Fibroblast of lung (primary cell): Measurements from ENCODE around the gene FAM24B. TPM values are rescaled to one million over a fixed set of nuclear protein-coding genes. Genes with fewer than 3 reads are reported as not detected.

ENCODE experiments used
- DNase-seq, 2 donors: peaks; one replicate each; pipeline versions ENCODE4 v3.0.0 to v3.0.0-alpha.2; 2010; ENCODE audit warnings: low read depth in 2 of 2
- H2AFZ ChIP-seq: 2 replicates; pipeline ENCODE4 v1.5.1; 2012; ENCODE audit warnings: low read length, control low read depth, inconsistent platforms
- H3K27ac ChIP-seq: 2 replicates; pipeline ENCODE4 v1.5.1; 2011; ENCODE audit warnings: low read length, control low read depth; ENCODE audit not compliant: insufficient read depth
- H3K27me3 ChIP-seq: 2 replicates; pipeline ENCODE4 v1.5.1; 2011; ENCODE audit warnings: mild to moderate bottlenecking, low read length; ENCODE audit not compliant: control insufficient read depth, insufficient read depth
- H3K36me3 ChIP-seq: 2 replicates; pipeline ENCODE4 v1.5.1; 2011; ENCODE audit warnings: low read length; ENCODE audit not compliant: control insufficient read depth, insufficient read depth
- H3K4me1 ChIP-seq: 2 replicates; pipeline ENCODE4 v1.5.1; 2011; ENCODE audit warnings: low read length; ENCODE audit not compliant: control insufficient read depth, insufficient read depth; ENCODE audit errors: extremely low read depth
- H3K4me2 ChIP-seq: 2 replicates; pipeline ENCODE4 v1.5.1; 2011; ENCODE audit warnings: low read length, control low read depth; ENCODE audit not compliant: insufficient read depth; ENCODE audit errors: extremely low read depth
- H3K4me3 ChIP-seq, 4 experiments: fragments of 200-600 bp in 1 of 4; sonication (generic) in 1 of 4; replicated peaks in 1 of 4; 2 replicates each; pipeline ENCODE4 v1.5.1; 2011 to 2016; ENCODE audit warnings: low read length in 4 of 4, low read depth in 3 of 4, mild to moderate bottlenecking in 3 of 4, control low read depth in 2 of 4, inconsistent platforms in 1 of 4, mixed read lengths in 1 of 4; ENCODE audit not compliant: insufficient read depth in 1 of 4; ENCODE audit errors: control extremely low read depth in 1 of 4
- H3K79me2 ChIP-seq: 2 replicates; pipeline ENCODE4 v1.5.1; 2012; ENCODE audit warnings: mild to moderate bottlenecking, low read length, inconsistent platforms; ENCODE audit not compliant: control insufficient read depth, insufficient read depth
- H3K9ac ChIP-seq: 2 replicates; pipeline ENCODE4 v1.5.1; 2011; ENCODE audit warnings: mild to moderate bottlenecking, low read length, control low read depth; ENCODE audit not compliant: insufficient read depth
- H3K9me3 ChIP-seq: 2 replicates; pipeline ENCODE4 v1.5.1; 2012; ENCODE audit warnings: low read depth, low read length; ENCODE audit not compliant: control insufficient read depth, insufficient read depth
- H4K20me1 ChIP-seq: 2 replicates; pipeline ENCODE4 v1.5.1; 2011; ENCODE audit warnings: low read length; ENCODE audit not compliant: control insufficient read depth, insufficient read depth; ENCODE audit errors: extremely low read depth
- CTCF ChIP-seq, 2 donors: IDR thresholded peaks in 1 of 2; conservative IDR thresholded peaks in 1 of 2; 1 replicate in 1 of 2; 2 replicates in 1 of 2; pipeline ENCODE4 v1.5.1; 2011 to 2012; ENCODE audit warnings: low read length in 2 of 2, control low read depth in 1 of 2, inconsistent platforms in 1 of 2, low read depth in 1 of 2, mild to moderate bottlenecking in 1 of 2
- EZH2 ChIP-seq: IDR thresholded peaks from 2 replicates; pipeline ENCODE4 v1.5.1; 2012; ENCODE audit warnings: low read length, control low read depth, mild to moderate bottlenecking; ENCODE audit errors: missing control alignments
- polyA plus RNA-seq, 2 donors: library from polyadenylated mRNA; depleted of rRNA in 1 of 2; stranded (reverse) in 1 of 2; unstranded in 1 of 2; fragments of >200 nt; gene quantifications; 2 replicates each; pipeline ENCODE4 v1.2.1, GENCODE V29; 2011 to 2012; ENCODE audit warnings: missing spikeins in 1 of 2
- total RNA-seq: library from RNA; depleted of rRNA; stranded (reverse); fragments of >200 nt; gene quantifications from 2 replicates; pipeline ENCODE4 v1.2.1, GENCODE V29; 2014

The FAM24B gene
- total and polyA plus RNA-seq, 2 donors (not counting 1 experiment from before 2014, with no cell fraction given): 3.9 to 6.8 TPM

- H3K79me2 ChIP-seq: peaks cover 25% of the 10 kb centered on the region
- peaks cover 35% of the 10 kb centered on the region for H3K4me1 ChIP-seq
- H3K4me2 ChIP-seq: peak overlapping the region; percentile 3
- H3K36me3 ChIP-seq: no peaks in the 10 kb centered on the region
- no peaks in the 10 kb centered on the region for H3K27me3 ChIP-seq
- no peak overlapping the region for H2AFZ ChIP-seq
- H4K20me1 ChIP-seq: no peaks in the 10 kb centered on the region
- no peak overlapping the region for H3K27ac ChIP-seq
- DNase-seq: peak in 1 of 2 donors; percentile 6
- no peaks in the 10 kb centered on the region for H3K9me3 ChIP-seq
- no peak overlapping the region for H3K4me3 ChIP-seq
- TF ChIP-seq EZH2 (no peak), CTCF (conservative IDR thresholded peaks at IDR 0.05 in 1 of 2, IDR thresholded peaks at IDR 0.05 in 1 of 2; ENCODE audit: low read depth in 1 of 2, low read length in 2 of 2) (no peak)
- H3K9ac ChIP-seq: no peak overlapping the region
Measured at GRCh38 chr10:122856902-122857301, 22.5 kb downstream of the FAM24B start.

- H2AFZ ChIP-seq: no peak overlapping the region
- H4K20me1 ChIP-seq: no peaks in the 10 kb centered on the region
- H3K9ac ChIP-seq: no peak overlapping the region
- H3K79me2 ChIP-seq: peaks cover 25% of the 10 kb centered on the region
- DNase-seq: peak in 1 of 2 donors; percentile 47
- H3K36me3 ChIP-seq: no peaks in the 10 kb centered on the region
- TF ChIP-seq EZH2: no peak
- H3K27me3 ChIP-seq: no peaks in the 10 kb centered on the region
- no peak overlapping the region for H3K4me3 ChIP-seq
- H3K9me3 ChIP-seq: no peaks in the 10 kb centered on the region
- peaks cover 32% of the 10 kb centered on the region for H3K4me1 ChIP-seq
- H3K4me2 ChIP-seq: no peak overlapping the region
- no peak overlapping the region for H3K27ac ChIP-seq
Measured at GRCh38 chr10:122855745-122856144, 23.6 kb downstream of the FAM24B start.

- no peak overlapping the region for H3K4me3 ChIP-seq
- H3K27me3 ChIP-seq: no peaks in the 10 kb centered on the region
- H3K4me1 ChIP-seq: peaks cover 38% of the 10 kb centered on the region
- H3K27ac ChIP-seq: peak overlapping the region; percentile 75
- peak overlapping the region; percentile 81 for H3K4me2 ChIP-seq
- H3K79me2 ChIP-seq: peaks cover 25% of the 10 kb centered on the region
- TF ChIP-seq EZH2: no peak
- no peak for TF ChIP-seq CTCF (conservative IDR thresholded peaks at IDR 0.05 in 1 of 2, IDR thresholded peaks at IDR 0.05 in 1 of 2; ENCODE audit: low read depth in 1 of 2, low read length in 2 of 2)
- H3K36me3 ChIP-seq: no peaks in the 10 kb centered on the region
- H2AFZ ChIP-seq: no peak overlapping the region
- peak overlapping the region; percentile 9 for H3K9ac ChIP-seq
- no peaks in the 10 kb centered on the region for H4K20me1 ChIP-seq
- no peaks in the 10 kb centered on the region for H3K9me3 ChIP-seq
- peak; percentile 73 to 89 for DNase-seq
Measured at GRCh38 chr10:122854648-122855047, 24.7 kb downstream of the FAM24B start.
